Transverse colon (tissue), 4 donors: Measurements from ENCODE around the gene CD40.

Experiments
- CTCF ChIP-seq, 5 experiments: fragments of 200-600 bp in 3 of 5; fragments of 450-650 bp in 2 of 5; sonication (generic) in 3 of 5; IDR thresholded peaks; 1 replicate in 2 of 5; 2 replicates in 3 of 5; pipeline ENCODE4 v1.5.1; 2016 to 2017; ENCODE audit warnings: antibody characterized with exemption in 5 of 5, inconsistent platforms in 3 of 5, mild to moderate bottlenecking in 2 of 5, moderate library complexity in 1 of 5
- EP300 ChIP-seq: sonication (generic); formaldehyde crosslinking; IDR thresholded peaks from one replicate; pipeline ENCODE4 v1.6.1; 2017; ENCODE audit warnings: antibody characterized with exemption, low read depth
- POLR2A ChIP-seq: fragments of 450-650 bp; IDR thresholded peaks from one replicate; pipeline ENCODE4 v1.6.1; 2016; ENCODE audit warnings: antibody characterized with exemption, mild to moderate bottlenecking, moderate library complexity
- POLR2AphosphoS5 ChIP-seq, 3 donors: sonication (generic); formaldehyde crosslinking; IDR thresholded peaks; one replicate each; pipeline ENCODE4 v1.6.1; 2016; ENCODE audit warnings: antibody characterized with exemption in 3 of 3

GRCh38 chr20:46154305-46154704 is 36.2 kb downstream of the CD40 start:
- TF ChIP-seq POLR2A (no peak), CTCF (IDR thresholded peaks at IDR 0.05) (no peak), POLR2AphosphoS5 (IDR thresholded peaks at IDR 0.05) (no peak), EP300 (no peak)
